Suppressor macrophage treated with lipopolysaccharide for 4 hours (primary cell): ENCODE data around the gene TMTC2.

Experiments used
- DNase-seq: peaks from one replicate; pipeline ENCODE4 v3.0.0-alpha.2; 2020

The TMTC2 gene

GRCh38 chr12:83039413-83039812 lies 352.7 kb downstream of the TMTC2 start:
- DNase-seq = no peak

DNA sequence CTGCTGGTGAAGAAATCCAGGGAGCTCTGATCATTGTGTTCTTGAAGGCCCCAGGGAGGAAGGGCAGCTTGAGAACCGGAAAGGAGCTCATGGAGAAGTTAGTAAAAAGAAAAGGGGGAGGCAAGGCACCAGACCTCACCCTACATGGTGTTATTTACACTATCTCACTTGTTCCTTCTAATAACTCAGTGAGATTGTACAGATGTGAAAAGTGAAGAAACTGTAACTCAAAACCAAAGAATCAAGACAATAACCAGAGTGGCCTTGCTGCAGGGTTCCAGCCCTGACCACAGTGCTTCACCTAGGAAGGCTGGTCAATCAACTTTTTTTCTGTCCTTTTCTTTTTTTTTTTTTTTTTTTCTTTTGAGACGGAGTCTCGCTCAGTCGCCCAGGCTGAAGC lies 353.6 kb downstream of the TMTC2 start:
- no peak for DNase-seq

- DNase-seq = no peak
Observed at GRCh38 chr12:83040991-83041390, 354.3 kb downstream of the TMTC2 start.

- no peak for DNase-seq
Observed at GRCh38 chr12:83042441-83043200, 355.9 kb downstream of the TMTC2 start.

DNA sequence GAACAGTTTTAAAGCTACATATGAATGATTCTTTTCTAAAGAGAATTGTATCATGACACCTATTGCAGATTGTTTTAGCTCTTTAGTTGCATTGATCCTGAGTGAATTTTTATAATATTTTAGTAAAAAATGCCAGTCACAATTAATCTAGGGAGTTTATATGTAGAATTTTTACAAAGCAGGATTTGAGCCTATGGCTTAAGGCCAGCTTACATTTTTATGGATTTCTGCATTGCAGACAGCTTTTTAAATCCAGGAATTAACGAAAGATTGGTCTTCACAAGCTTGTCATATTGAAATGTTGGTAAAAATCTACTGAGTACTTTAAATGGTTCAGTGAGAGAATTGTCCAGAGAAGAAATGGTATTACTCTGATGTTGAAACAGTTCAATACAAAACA lies 358.0 kb downstream of the TMTC2 start:
- DNase-seq = no peak

DNA sequence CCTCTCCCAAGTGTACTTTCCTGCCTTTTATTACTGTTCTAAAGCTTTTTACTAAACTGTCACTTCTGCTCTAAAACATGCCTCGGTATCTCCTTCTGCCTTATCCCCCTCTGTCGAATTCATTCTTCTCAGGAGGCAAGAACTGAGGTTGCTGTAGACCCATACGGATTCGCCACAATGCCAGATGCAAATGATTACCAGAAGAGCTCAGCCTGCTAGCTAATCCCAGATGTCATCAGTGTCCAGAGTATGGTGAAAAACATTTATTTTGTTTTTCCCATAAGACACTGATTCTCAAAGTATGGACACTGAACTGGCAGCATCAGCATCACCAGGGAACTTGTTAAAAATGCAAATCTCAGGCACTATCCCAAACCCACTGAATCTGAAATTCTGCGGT lies 359.3 kb downstream of the TMTC2 start:
- no peak for DNase-seq

DNA sequence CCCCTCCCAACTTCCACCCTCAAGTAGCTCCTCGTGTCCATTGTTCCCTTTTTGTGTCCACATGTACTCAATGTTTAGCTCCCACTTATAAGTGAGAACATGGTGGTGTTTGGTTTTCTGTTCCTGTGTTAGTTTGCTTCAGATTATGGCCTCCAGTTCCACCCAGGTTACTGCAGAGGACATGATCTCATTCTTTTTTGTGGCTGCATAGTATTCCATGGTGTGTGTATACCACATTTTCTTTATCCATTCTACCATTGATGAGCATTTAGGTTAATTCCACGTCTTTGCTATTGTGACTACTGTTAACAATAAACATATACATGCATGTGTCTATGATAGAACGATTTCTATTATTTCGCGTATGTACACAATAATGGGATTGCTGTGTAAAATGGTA lies 362.6 kb downstream of the TMTC2 start:
- no peak for DNase-seq

DNA sequence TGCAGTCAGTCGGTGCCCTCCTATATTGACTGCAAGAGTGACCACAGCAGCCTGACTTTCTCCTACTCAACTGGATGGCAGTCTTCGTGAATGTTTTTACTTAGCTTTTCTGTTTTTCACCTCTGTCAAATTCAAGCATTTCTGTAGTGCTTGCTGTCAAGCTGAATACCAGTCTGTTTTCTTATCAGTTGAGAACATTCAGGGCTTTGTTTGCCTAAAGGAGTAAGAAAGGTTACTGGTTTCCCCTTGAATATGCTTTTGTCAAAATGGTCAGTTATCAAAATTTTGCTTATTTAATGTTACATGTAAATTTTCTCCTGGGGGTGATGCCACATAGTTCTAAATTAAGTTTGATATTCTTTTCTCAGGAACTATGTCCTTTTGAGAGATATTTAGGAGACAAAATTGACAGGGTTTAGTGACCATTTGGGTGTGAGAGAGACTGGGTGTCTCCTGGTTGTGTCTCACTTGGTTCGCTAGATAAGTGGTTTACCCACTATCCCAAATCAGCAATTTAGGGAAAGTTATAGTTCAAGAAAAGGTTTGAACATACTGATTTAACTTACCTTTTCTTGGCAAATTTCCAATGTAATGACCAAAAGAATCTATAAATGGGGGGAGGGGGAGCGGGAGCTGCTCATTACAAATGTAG lies 366.3 kb downstream of the TMTC2 start:
- no peak for DNase-seq

GRCh38 chr12:83057436-83057835 lies 370.7 kb downstream of the TMTC2 start:
- no peak for DNase-seq

- no peak for DNase-seq
Observed at GRCh38 chr12:83059107-83059506, 372.4 kb downstream of the TMTC2 start.

DNA sequence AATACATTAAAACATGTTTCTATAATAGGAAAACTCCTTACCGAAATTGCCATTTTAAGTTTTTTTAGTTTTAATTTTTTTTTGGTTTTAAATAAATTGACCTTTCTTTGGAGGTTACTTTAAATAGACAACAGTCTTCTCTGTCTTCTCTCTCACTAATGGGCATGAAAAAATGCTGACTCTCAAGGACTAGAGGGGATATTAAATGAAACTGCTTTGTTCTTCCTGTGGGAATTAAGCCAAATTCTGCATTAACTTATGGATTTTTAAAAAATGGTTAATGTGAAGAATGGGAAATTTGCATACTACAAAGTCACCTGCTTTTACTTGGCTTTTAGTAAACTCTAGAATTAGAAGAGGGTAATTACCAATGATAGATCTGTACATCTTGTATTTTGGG lies 378.9 kb downstream of the TMTC2 start:
- DNase-seq = no peak

- no peak for DNase-seq
Observed at GRCh38 chr12:83067981-83068380, 381.3 kb downstream of the TMTC2 start.

DNA sequence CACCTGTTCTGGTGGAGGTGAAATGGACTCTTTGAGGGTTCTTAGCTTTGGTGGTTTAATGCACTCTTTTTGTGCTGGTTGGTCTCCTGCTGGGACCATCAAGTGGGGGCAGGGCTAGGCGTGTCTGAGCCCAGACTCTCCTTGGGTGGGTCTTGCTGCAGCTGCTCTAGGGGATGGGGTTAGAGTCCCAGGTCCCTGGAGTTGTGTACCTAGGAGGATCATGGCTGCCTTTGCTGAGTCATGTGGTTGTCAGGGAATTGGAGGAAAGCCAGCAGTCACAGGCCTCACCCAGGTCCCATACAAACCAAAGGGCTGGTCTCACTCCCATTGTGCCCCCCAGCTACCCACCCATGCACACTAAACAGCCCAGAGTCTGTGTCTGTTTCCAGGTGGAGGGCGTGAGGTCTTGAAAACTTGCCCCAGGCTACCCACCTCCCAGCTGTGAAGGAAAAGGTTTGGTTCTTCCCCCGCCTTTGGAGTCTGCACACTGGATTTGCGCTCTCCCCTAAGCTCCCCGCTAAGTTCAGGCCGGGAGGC lies 387.7 kb downstream of the TMTC2 start:
- no peak for DNase-seq

- no peak for DNase-seq
Observed at GRCh38 chr12:83075471-83075870, 388.8 kb downstream of the TMTC2 start.

DNA sequence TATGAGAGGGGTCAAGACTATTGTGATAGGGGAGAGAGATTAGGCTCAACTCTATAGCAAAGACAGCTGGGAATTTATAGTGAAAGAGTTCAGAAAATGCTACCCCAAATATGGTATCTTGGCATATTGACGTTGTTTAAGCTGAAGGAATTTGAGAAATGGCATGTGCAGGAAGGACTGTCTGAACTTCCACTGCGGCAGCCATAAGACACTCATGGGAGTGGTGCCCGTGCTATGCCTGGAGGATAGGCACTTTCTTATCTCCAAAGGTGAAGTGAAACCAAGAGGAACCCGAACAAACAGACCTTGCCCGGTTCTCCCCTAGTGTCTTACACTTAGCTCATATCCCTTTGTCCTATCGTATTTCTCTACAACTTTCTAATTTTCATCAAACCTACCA lies 390.3 kb downstream of the TMTC2 start:
- DNase-seq = no peak

DNA sequence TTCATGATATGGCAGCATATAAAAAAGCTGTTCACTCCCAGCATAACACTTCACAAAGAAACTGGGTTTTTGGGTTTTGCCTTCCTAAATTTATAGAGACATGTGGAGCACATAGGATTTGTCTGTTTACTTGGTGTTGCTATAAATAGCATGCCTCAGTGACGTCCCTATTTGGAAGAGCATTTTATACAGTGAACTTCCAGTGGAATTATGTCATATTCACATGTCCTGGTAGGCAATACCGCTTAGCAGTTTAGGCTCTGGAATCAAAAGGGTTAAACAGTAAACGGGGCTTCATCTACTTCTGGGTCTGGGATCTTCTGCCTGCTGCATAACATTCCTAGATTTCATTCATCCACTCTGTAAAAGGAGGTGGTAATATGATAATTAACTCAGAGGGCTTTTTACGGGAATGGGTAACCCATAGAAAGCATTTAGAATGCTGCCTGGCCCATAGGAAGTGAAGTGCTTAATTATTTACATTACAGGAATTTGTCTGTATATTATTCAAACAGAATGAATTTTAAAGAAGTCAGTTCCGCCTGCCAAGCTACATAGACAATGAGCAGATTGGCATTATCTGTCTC lies 396.1 kb downstream of the TMTC2 start:
- no peak for DNase-seq

GRCh38 chr12:83083616-83084015 lies 396.9 kb downstream of the TMTC2 start:
- no peak for DNase-seq

GRCh38 chr12:83084516-83085234 lies 398.0 kb downstream of the TMTC2 start:
- no peak for DNase-seq

GRCh38 chr12:83086023-83086422 lies 399.3 kb downstream of the TMTC2 start:
- DNase-seq = no peak

GRCh38 chr12:83089575-83089974 lies 402.9 kb downstream of the TMTC2 start:
- DNase-seq = no peak

GRCh38 chr12:83092129-83092528 lies 405.4 kb downstream of the TMTC2 start:
- no peak for DNase-seq

DNA sequence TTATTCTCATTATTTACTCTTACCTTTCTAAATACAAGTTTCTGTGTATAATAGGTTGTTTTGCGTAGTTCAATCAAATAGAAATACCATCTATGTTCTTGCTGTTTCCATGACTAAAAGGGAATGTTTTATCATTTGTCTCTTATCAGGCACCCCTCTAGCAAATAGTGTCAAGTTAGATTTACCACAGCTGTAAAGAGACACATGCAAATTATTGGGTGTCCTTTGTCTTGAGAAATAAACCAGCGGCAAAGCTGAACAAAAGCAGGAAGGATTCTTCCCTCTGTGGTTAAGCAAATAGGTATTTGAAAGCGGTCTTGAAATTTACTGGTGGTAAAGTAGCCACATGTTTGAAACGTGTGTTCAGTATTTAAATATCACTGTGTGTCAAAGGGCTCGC lies 405.9 kb downstream of the TMTC2 start:
- DNase-seq = no peak

- no peak for DNase-seq
Observed at GRCh38 chr12:83093426-83093825, 406.7 kb downstream of the TMTC2 start.
